Mesodermal cell (in vitro differentiated cells): ENCODE measurements around the gene PHF14.
"Not testable (repeated sequence)": the region's sequence is repeated elsewhere in the genome, so short reads cannot be mapped to it uniquely, and the experiment has no call there.

Source experiments
- H3K27ac ChIP-seq: 2 replicates; pipeline ENCODE4 v1.7.0; 2013; ENCODE audit warnings: mild to moderate bottlenecking, low read depth, low read length, moderate library complexity; ENCODE audit not compliant: severe bottlenecking
- H3K36me3 ChIP-seq: 2 replicates; pipeline ENCODE4 v1.7.1; 2013; ENCODE audit warnings: mild to moderate bottlenecking, low read length, moderate library complexity; ENCODE audit not compliant: control insufficient read depth, insufficient read depth
- H3K4me1 ChIP-seq: one replicate; pipeline ENCODE4 v1.7.1; 2013; ENCODE audit warnings: mild to moderate bottlenecking, low read length; ENCODE audit not compliant: insufficient read depth, control insufficient read depth, poor library complexity, severe bottlenecking
- H3K4me3 ChIP-seq: 2 replicates; pipeline ENCODE4 v1.7.0; 2013; ENCODE audit warnings: low read length, control low read depth, mild to moderate bottlenecking; ENCODE audit not compliant: insufficient read depth, poor library complexity, severe bottlenecking; ENCODE audit errors: extremely low read depth
- H3K9me3 ChIP-seq: 2 replicates; pipeline ENCODE4 v1.7.1; 2013; ENCODE audit warnings: mild to moderate bottlenecking, low read length, moderate library complexity; ENCODE audit not compliant: control insufficient read depth
- WGBS, 2 experiments: methylation state at CpG; one replicate each; pipeline ENCODE4 v1.1.5; 2013; ENCODE audit warnings: missing lambda C conversion rate in 2 of 2; ENCODE audit not compliant: insufficient coverage in 2 of 2; 5-methylcytosine and 5-hydroxymethylcytosine counted together

PHF14 gene

GRCh38 chr7:10990748-10991147 is 17.1 kb downstream of the PHF14 start:
- 86 to 100% methylated on average over 2 to 3 of the region's 6 CpGs for WGBS, 2 experiments
- H3K27ac ChIP-seq, H3K9me3 ChIP-seq, H3K4me3 ChIP-seq, H3K4me1 ChIP-seq: not testable (repeated sequence)
- H3K36me3 ChIP-seq: peaks cover 50% of the 10 kb centered on the region

DNA sequence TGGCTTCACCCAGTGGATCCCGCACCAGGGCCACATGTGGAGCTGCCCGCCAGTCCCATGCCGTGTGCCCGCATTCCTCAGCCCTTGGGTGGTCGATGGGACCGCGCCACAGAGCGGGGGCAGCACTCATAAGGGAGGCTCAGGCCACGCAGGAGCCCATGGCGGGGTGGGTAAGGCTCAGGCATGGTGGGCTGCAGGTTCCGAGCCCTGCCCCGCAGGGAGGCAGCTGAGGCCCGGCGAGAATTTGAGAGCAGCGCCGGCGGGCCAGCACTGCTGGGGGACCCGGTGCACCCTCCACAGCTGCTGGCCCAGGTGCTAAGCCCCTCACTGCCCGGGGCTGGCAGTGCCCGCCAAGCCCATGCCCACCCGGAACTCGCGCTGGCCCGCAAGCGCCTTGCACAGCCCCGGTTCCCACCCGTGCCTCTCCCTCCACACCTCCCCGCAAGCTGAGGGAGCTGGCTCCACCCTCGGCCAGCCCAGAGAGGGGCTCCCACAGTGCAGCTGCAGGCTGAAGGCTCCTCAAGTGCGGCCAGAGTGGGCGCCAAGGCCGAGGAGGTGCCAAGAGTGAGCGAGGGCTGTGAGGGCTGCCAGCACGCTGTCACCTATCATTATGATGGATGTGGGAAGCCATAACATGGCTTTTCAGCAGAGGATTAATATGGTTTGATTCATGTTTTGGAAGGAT is 22.0 kb downstream of the PHF14 start:
- not testable (repeated sequence) for H3K9me3 ChIP-seq, H3K27ac ChIP-seq, H3K4me1 ChIP-seq, H3K4me3 ChIP-seq
- 97 to 98% methylated on average over 20 to 27 of the region's 34 CpGs for WGBS, 2 experiments
- peaks cover 70% of the 10 kb centered on the region for H3K36me3 ChIP-seq

GRCh38 chr7:10998996-10999757 is 25.5 kb downstream of the PHF14 start:
- H3K4me1 ChIP-seq: peaks cover 7% of the 10 kb centered on the region
- no peak overlapping the region for H3K27ac ChIP-seq
- WGBS, 2 experiments: 87 to 100% methylated on average over 2 to 3 of the region's 4 CpGs
- no peaks in the 10 kb centered on the region for H3K9me3 ChIP-seq
- peaks cover 39% of the 10 kb centered on the region for H3K36me3 ChIP-seq
- no peak overlapping the region for H3K4me3 ChIP-seq

- peaks cover 21% of the 10 kb centered on the region for H3K36me3 ChIP-seq
- H3K27ac ChIP-seq: no peak overlapping the region
- H3K9me3 ChIP-seq: no peaks in the 10 kb centered on the region
- no peak overlapping the region for H3K4me3 ChIP-seq
- no peaks in the 10 kb centered on the region for H3K4me1 ChIP-seq
These were observed 31.5 kb downstream of the PHF14 start for GRCh38 chr7:11005202-11005601.

- peaks cover 21% of the 10 kb centered on the region for H3K36me3 ChIP-seq
- H3K27ac ChIP-seq: no peak overlapping the region
- 93 to 100% methylated on average over 3 of the region's 3 CpGs for WGBS, 2 experiments
- H3K4me3 ChIP-seq: no peak overlapping the region
- no peaks in the 10 kb centered on the region for H3K9me3 ChIP-seq
- H3K4me1 ChIP-seq: no peaks in the 10 kb centered on the region
These were observed 32.6 kb downstream of the PHF14 start for GRCh38 chr7:11006291-11006690.

DNA sequence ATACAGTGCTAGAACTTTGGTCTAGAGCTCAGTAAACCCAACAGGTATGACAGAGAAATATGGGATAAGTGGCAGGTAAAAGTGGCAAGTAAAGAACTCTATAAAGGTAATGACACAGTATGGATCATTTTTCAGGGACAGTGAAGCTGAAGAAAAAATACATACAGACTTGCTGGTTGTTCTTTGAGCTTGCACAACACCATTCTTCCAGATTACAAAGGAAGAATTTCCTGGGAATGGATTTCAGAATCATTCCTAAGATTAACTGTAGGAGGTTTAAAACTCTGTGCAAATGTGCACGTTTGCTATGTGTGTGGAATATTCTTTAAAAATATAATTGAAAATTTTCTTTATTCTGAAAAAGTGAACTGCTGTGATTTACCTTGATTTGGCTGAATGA is 36.0 kb downstream of the PHF14 start:
- Histone ChIP-seq H3K9me3 (no peaks in the 10 kb centered on the region), H3K4me1 (no peaks in the 10 kb centered on the region), H3K36me3 (peaks cover 29% of the 10 kb centered on the region), H3K4me3 (no peak overlapping the region), H3K27ac (no peak overlapping the region)
- no CpG with 5 or more reads among the region's 1 CpG for WGBS, 2 experiments

- Histone ChIP-seq H3K4me1 (no peaks in the 10 kb centered on the region), H3K27ac (no peak overlapping the region), H3K9me3 (no peaks in the 10 kb centered on the region), H3K36me3 (peaks cover 27% of the 10 kb centered on the region), H3K4me3 (no peak overlapping the region)
- WGBS, 2 experiments: no CpG with 5 or more reads among the region's 1 CpG
These were observed 47.8 kb downstream of the PHF14 start for GRCh38 chr7:11021468-11021867.

GRCh38 chr7:11026452-11027359 is 53.0 kb downstream of the PHF14 start:
- Histone ChIP-seq H3K4me1 (no peaks in the 10 kb centered on the region), H3K36me3 (peaks cover 24% of the 10 kb centered on the region), H3K9me3 (no peaks in the 10 kb centered on the region), H3K27ac (no peak overlapping the region), H3K4me3 (no peak overlapping the region)
- no CpG with 5 or more reads among the region's 2 CpGs for WGBS, 2 experiments

- Histone ChIP-seq H3K27ac (no peak overlapping the region), H3K4me3 (no peak overlapping the region), H3K4me1 (no peaks in the 10 kb centered on the region), H3K9me3 (no peaks in the 10 kb centered on the region), H3K36me3 (peaks cover 25% of the 10 kb centered on the region)
- 94 to 95% methylated on average over 2 to 4 of the region's 4 CpGs for WGBS, 2 experiments
These were observed 62.0 kb downstream of the PHF14 start for GRCh38 chr7:11035661-11036060.

DNA sequence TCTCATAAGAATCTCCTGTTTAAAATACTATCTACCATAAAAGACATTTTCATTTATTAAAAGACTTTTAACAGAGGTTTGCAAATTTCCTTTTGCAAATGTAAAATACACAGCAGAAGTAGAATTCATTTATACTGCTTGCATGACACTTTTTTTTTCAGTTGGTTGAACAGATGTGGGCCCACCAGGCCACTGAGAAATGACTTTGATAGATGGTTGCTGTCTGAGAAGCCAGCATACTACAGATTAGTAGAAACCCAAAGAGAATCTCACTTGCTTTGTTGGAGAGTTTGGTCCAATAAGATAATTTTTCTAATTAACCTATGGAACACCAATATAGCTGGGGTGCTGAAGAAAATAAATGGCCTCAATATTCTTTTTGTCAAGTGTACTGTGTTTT is 66.3 kb downstream of the PHF14 start:
- H3K27ac ChIP-seq: no peak overlapping the region
- H3K36me3 ChIP-seq: peaks cover 21% of the 10 kb centered on the region
- peaks cover 3% of the 10 kb centered on the region for H3K9me3 ChIP-seq
- H3K4me3 ChIP-seq: no peak overlapping the region
- H3K4me1 ChIP-seq: no peaks in the 10 kb centered on the region
